CD14-positive monocyte (primary cell): Measurements from ENCODE around the gene C10orf71. TPM values are rescaled to one million over a fixed set of nuclear protein-coding genes. Genes with fewer than 3 reads are reported as not detected.

Experiments used
- DNase-seq, 3 donors: peaks; one replicate each; pipeline ENCODE4 v3.0.0-alpha.2; 2011 to 2022
- H2AFZ ChIP-seq: 2 replicates; pipeline ENCODE4 v1.6.0; 2012; ENCODE audit warnings: mild to moderate bottlenecking, low read depth, low read length, inconsistent platforms; ENCODE audit not compliant: insufficient read depth, poor library complexity, severe bottlenecking
- H3K27ac ChIP-seq, 2 donors: 1 replicate in 1 of 2; 2 replicates in 1 of 2; pipeline ENCODE4 v1.5.1; 2012 to 2013; ENCODE audit warnings: low read length in 2 of 2, control low read depth in 1 of 2, inconsistent platforms in 1 of 2, low read depth in 1 of 2, mild to moderate bottlenecking in 1 of 2
- H3K27me3 ChIP-seq, 2 donors: one replicate each; pipeline versions ENCODE4 v1.6.0 to v1.6.1; 2011 to 2013; ENCODE audit warnings: low read length in 2 of 2; ENCODE audit not compliant: control insufficient read depth in 2 of 2, insufficient read depth in 2 of 2
- H3K36me3 ChIP-seq, 2 donors: replicated peaks in 1 of 2; 1 replicate in 1 of 2; 2 replicates in 1 of 2; pipeline versions ENCODE4 v1.5.1 to v1.6.1; 2012 to 2013; ENCODE audit warnings: low read length in 2 of 2, control low read depth in 1 of 2, inconsistent platforms in 1 of 2, mild to moderate bottlenecking in 1 of 2; ENCODE audit not compliant: insufficient read depth in 2 of 2, control insufficient read depth in 1 of 2
- H3K4me1 ChIP-seq, 2 donors: 1 replicate in 1 of 2; 2 replicates in 1 of 2; pipeline versions ENCODE4 v1.5.1 to v1.6.1; 2012 to 2013; ENCODE audit warnings: low read length in 2 of 2, control low read depth in 1 of 2, inconsistent platforms in 1 of 2, mild to moderate bottlenecking in 1 of 2, moderate library complexity in 1 of 2; ENCODE audit not compliant: insufficient read depth in 2 of 2, control insufficient read depth in 1 of 2
- H3K4me2 ChIP-seq: replicated peaks from 2 replicates; pipeline ENCODE3; 2012; ENCODE audit warnings: low read length, moderate library complexity, mild to moderate bottlenecking; ENCODE audit not compliant: poor library complexity, severe bottlenecking; ENCODE audit errors: extremely low read depth
- H3K4me3 ChIP-seq, 3 experiments: fragments of 200-600 bp in 1 of 3; sonication (generic) in 1 of 3; replicated peaks in 1 of 3; 1 replicate in 2 of 3; 2 replicates in 1 of 3; pipeline ENCODE4 v1.5.1; 2011 to 2013; ENCODE audit warnings: low read length in 3 of 3, mild to moderate bottlenecking in 3 of 3, control low read depth in 2 of 3, low read depth in 2 of 3, inconsistent platforms in 1 of 3, moderate library complexity in 1 of 3
- H3K79me2 ChIP-seq: 2 replicates; pipeline ENCODE4 v1.6.0; 2012; ENCODE audit warnings: mild to moderate bottlenecking, control low read depth, inconsistent platforms, low read length, moderate library complexity; ENCODE audit not compliant: insufficient read depth
- H3K9ac ChIP-seq: 2 replicates; pipeline ENCODE4 v1.6.0; 2017; ENCODE audit warnings: low read length, mild to moderate bottlenecking; ENCODE audit not compliant: insufficient read depth, poor library complexity, severe bottlenecking
- H3K9me3 ChIP-seq, 2 donors: replicated peaks in 1 of 2; 1 replicate in 1 of 2; 2 replicates in 1 of 2; pipeline versions ENCODE4 v1.5.1 to v1.6.1; 2012 to 2013; ENCODE audit warnings: low read length in 2 of 2, control low read depth in 1 of 2; ENCODE audit not compliant: control insufficient read depth in 1 of 2, insufficient read depth in 1 of 2
- H4K20me1 ChIP-seq: 2 replicates; pipeline ENCODE4 v1.6.0; 2012; ENCODE audit warnings: mild to moderate bottlenecking, low read length, control low read depth, moderate library complexity; ENCODE audit not compliant: insufficient read depth
- H3K27ac Mint-ChIP-seq, 7 donors: one replicate each; pipeline ENCODE4 v1.8.0; 2020; ENCODE audit warnings: mild to moderate bottlenecking in 7 of 7, mixed read lengths in 7 of 7, moderate library complexity in 6 of 7, inconsistent platforms in 2 of 7
- H3K27me3 Mint-ChIP-seq, 3 donors: one replicate each; pipeline ENCODE4 v1.8.0; 2021 to 2022; ENCODE audit warnings: low read depth in 3 of 3, mild to moderate bottlenecking in 3 of 3, mixed read lengths in 3 of 3, moderate library complexity in 3 of 3, inconsistent platforms in 1 of 3
- H3K36me3 Mint-ChIP-seq, 2 donors: one replicate each; pipeline ENCODE4 v1.8.0; 2020; ENCODE audit warnings: mixed read lengths in 2 of 2, inconsistent platforms in 1 of 2, mild to moderate bottlenecking in 1 of 2
- H3K4me1 Mint-ChIP-seq: one replicate; pipeline ENCODE4 v1.8.0; 2020; ENCODE audit warnings: mild to moderate bottlenecking, mixed read lengths
- H3K4me3 Mint-ChIP-seq, 2 donors: one replicate each; pipeline ENCODE4 v1.8.0; 2020; ENCODE audit warnings: mild to moderate bottlenecking in 2 of 2, mixed read lengths in 2 of 2, moderate library complexity in 1 of 2
- H3K9me3 Mint-ChIP-seq, 7 donors: one replicate each; pipeline ENCODE4 v1.8.0; 2020 to 2022; ENCODE audit warnings: mixed read lengths in 7 of 7, mild to moderate bottlenecking in 6 of 7, moderate library complexity in 6 of 7, inconsistent platforms in 2 of 7
- CTCF ChIP-seq: fragments of 200-600 bp; IDR thresholded peaks from one replicate; pipeline ENCODE4 v1.8.0; 2022; ENCODE audit warnings: antibody characterized with exemption, mild to moderate bottlenecking
- WGBS: methylation state at CpG from one replicate; pipeline ENCODE4 v1.1.5; 2013; ENCODE audit warnings: missing lambda C conversion rate; ENCODE audit not compliant: insufficient coverage; 5-methylcytosine and 5-hydroxymethylcytosine counted together
- intact Hi-C, 2 donors: fragments of 100-400 bp; cut with micrococcal nuclease; formaldehyde crosslinking; loops; one replicate each; pipeline versions ENCODE4 v1.15.0 to v1.15.1; 2023
- polyA plus RNA-seq, 3 donors: library from polyadenylated mRNA; depleted of rRNA in 1 of 3; unstranded in 2 of 3; stranded (reverse) in 1 of 3; fragments of 300-500 nt in 2 of 3; fragments of >200 nt in 1 of 3; fragmentation: Illumina TruSeq in 2 of 3; gene quantifications; 1 replicate in 2 of 3; 2 replicates in 1 of 3; pipeline ENCODE4 v1.2.3, GENCODE V29; 2012 to 2021

Gene C10orf71
- polyA plus RNA-seq, 3 donors, result not detected

- H3K27me3 ChIP-seq, result no peaks in the 10 kb centered on the region
- peaks cover 0 to 2% (median 0%) of the 10 kb centered on the region in 3 donors for H3K27me3 Mint-ChIP-seq
These were observed 46.5 kb upstream of the C10orf71 start for GRCh38 chr10:49252313-49253034.

GRCh38 chr10:49253340-49253906 is 45.5 kb upstream of the C10orf71 start:
- Histone ChIP-seq H3K27me3 (no peaks in the 10 kb centered on the region), H2AFZ (no peak overlapping the region), H3K4me1 (peaks cover 28 to 34% of the 10 kb centered on the region in 2 donors), H4K20me1 (no peaks in the 10 kb centered on the region), H3K27ac (no peak overlapping the region), H3K4me2 (no peak overlapping the region), H3K79me2 (no peaks in the 10 kb centered on the region), H3K4me3 (no peak overlapping the region), H3K9me3 (no peaks in the 10 kb centered on the region), H3K36me3 (no peaks in the 10 kb centered on the region), H3K9ac (no peak overlapping the region)
- peaks cover 0 to 2% (median 0%) of the 10 kb centered on the region in 3 donors for H3K27me3 Mint-ChIP-seq
- DNase-seq, result no peak
- no peak overlapping the region for H3K27ac Mint-ChIP-seq
- H3K36me3 Mint-ChIP-seq, result no peaks in the 10 kb centered on the region
- TF ChIP-seq CTCF, result no peak
- H3K4me3 Mint-ChIP-seq, result no peak overlapping the region
- H3K9me3 Mint-ChIP-seq, result peaks cover 0 to 7% (median 2%) of the 10 kb centered on the region in 7 donors
- intact Hi-C loops, result no loop called here
- WGBS, result no CpG with 5 or more reads among the region's 2 CpGs
- H3K4me1 Mint-ChIP-seq, result peaks cover 21% of the 10 kb centered on the region

More at GRCh38 chr10:49252313-49253034, 46.5 kb upstream of the C10orf71 start:
- intact Hi-C loops, result no loop called here
- no peak for TF ChIP-seq CTCF
- Mint-ChIP-seq H3K27ac (peak overlapping the region in 1 of 7 donors; percentile 0), H3K9me3 (peaks cover 0 to 7% (median 2%) of the 10 kb centered on the region in 7 donors), H3K36me3 (no peaks in the 10 kb centered on the region), H3K4me1 (peaks cover 16% of the 10 kb centered on the region), H3K4me3 (no peak overlapping the region)
- WGBS, result 88% methylated on average over 3 of the region's 11 CpGs
- no peaks in the 10 kb centered on the region for H4K20me1 ChIP-seq
- no peak overlapping the region for H2AFZ ChIP-seq
- no peaks in the 10 kb centered on the region for H3K79me2 ChIP-seq
- no peak overlapping the region for H3K9ac ChIP-seq
- no peak overlapping the region for H3K4me3 ChIP-seq
- no peak overlapping the region for H3K4me2 ChIP-seq
- H3K4me1 ChIP-seq, result peaks cover 24 to 30% of the 10 kb centered on the region in 2 donors
- H3K27ac ChIP-seq, result no peak overlapping the region
- no peak for DNase-seq
- H3K36me3 ChIP-seq, result no peaks in the 10 kb centered on the region
- no peaks in the 10 kb centered on the region for H3K9me3 ChIP-seq
